DMS 273 treated with DMSO at 0.1 percent for 48 hours (cell line): Measurements from ENCODE around the gene KEAP1.
A peak's percentile ranks its signal among the peaks of the same experiment; 100 is the strongest.
"Not testable (repeated sequence)": the region's sequence is repeated elsewhere in the genome, so short reads cannot be mapped to it uniquely, and the experiment has no call there.

Experiments used
- DNase-seq: peaks from one replicate; lab custom pipeline; 2025; lab: John Stamatoyannopoulos, UW

KEAP1 gene

GRCh38 chr19:10497371-10497770 lies 5.8 kb downstream of the KEAP1 start:
- DNase-seq, result no peak

GRCh38 chr19:10491472-10492047 lies 11.6 kb downstream of the KEAP1 start:
- no peak for DNase-seq

GRCh38 chr19:10486551-10486950 lies 16.6 kb downstream of the KEAP1 start:
- DNase-seq, result no peak

- DNase-seq, result peak; percentile 50
Measured at GRCh38 chr19:10478903-10479384, 24.2 kb downstream of the KEAP1 start.

GRCh38 chr19:10478476-10478875 lies 24.7 kb downstream of the KEAP1 start:
- DNase-seq, result no peak

GRCh38 chr19:10474962-10475451 lies 28.1 kb downstream of the KEAP1 start:
- DNase-seq, result no peak

GRCh38 chr19:10473192-10473591 lies 30.0 kb downstream of the KEAP1 start:
- DNase-seq, result no peak

GRCh38 chr19:10471909-10472308 lies 31.2 kb downstream of the KEAP1 start:
- no peak for DNase-seq

GRCh38 chr19:10468133-10468532 lies 35.0 kb downstream of the KEAP1 start:
- no peak for DNase-seq

- no peak for DNase-seq
Measured at GRCh38 chr19:10467104-10467706, 36.0 kb downstream of the KEAP1 start.

- no peak for DNase-seq
Measured at GRCh38 chr19:10464456-10464855, 38.7 kb downstream of the KEAP1 start.

- DNase-seq, result no peak
Measured at GRCh38 chr19:10462557-10462956, 40.6 kb downstream of the KEAP1 start.

GRCh38 chr19:10462042-10462441 lies 41.1 kb downstream of the KEAP1 start:
- DNase-seq, result not testable (repeated sequence)

- no peak for DNase-seq
Measured at GRCh38 chr19:10461047-10461949, 41.9 kb downstream of the KEAP1 start.

- no peak for DNase-seq
Measured at GRCh38 chr19:10460714-10461046, 42.5 kb downstream of the KEAP1 start.

GRCh38 chr19:10458733-10459132 lies 44.4 kb downstream of the KEAP1 start:
- not testable (repeated sequence) for DNase-seq

GRCh38 chr19:10454267-10454666 lies 48.9 kb downstream of the KEAP1 start:
- DNase-seq, result no peak

GRCh38 chr19:10453852-10454251 lies 49.3 kb downstream of the KEAP1 start:
- no peak for DNase-seq

GRCh38 chr19:10452726-10453618 lies 50.2 kb downstream of the KEAP1 start:
- no peak for DNase-seq

- no peak for DNase-seq
Measured at GRCh38 chr19:10450853-10451609, 52.1 kb downstream of the KEAP1 start.
